Small intestine (tissue), 16 donors: ENCODE results near the gene OOSP1. TPM values are rescaled to one million over a fixed set of nuclear protein-coding genes. Genes with fewer than 3 reads are reported as not detected.

Experiments used
- DNase-seq, 2 donors: peaks; one replicate each; pipeline versions ENCODE4 v3.0.0 to v3.0.0-alpha.2; 2013
- FAIRE-seq: peaks from 2 replicates; lab custom pipeline; 2012; peaks lifted over from hg19 to GRCh38; lab: Jason Lieb, UNC
- H3K27ac ChIP-seq, 3 donors: one replicate each; pipeline ENCODE4 v1.5.1; 2013; ENCODE audit warnings: low read length in 2 of 3, mild to moderate bottlenecking in 2 of 3, control low read depth in 1 of 3, inconsistent platforms in 1 of 3, low read depth in 1 of 3, moderate library complexity in 1 of 3
- H3K27me3 ChIP-seq, 3 donors: one replicate each; pipeline ENCODE4 v1.6.1; 2013; ENCODE audit warnings: low read length in 3 of 3, inconsistent platforms in 1 of 3; ENCODE audit not compliant: control insufficient read depth in 3 of 3, insufficient read depth in 3 of 3
- H3K36me3 ChIP-seq, 3 donors: one replicate each; pipeline ENCODE4 v1.6.1; 2013; ENCODE audit warnings: low read length in 3 of 3, inconsistent platforms in 1 of 3, low read depth in 1 of 3, mild to moderate bottlenecking in 1 of 3, moderate library complexity in 1 of 3; ENCODE audit not compliant: control insufficient read depth in 3 of 3, insufficient read depth in 2 of 3
- H3K4me1 ChIP-seq, 3 donors: one replicate each; pipeline ENCODE4 v1.6.1; 2013; ENCODE audit warnings: low read length in 2 of 3, inconsistent platforms in 1 of 3, low read depth in 1 of 3, mild to moderate bottlenecking in 1 of 3, moderate library complexity in 1 of 3; ENCODE audit not compliant: control insufficient read depth in 3 of 3, insufficient read depth in 2 of 3
- H3K4me3 ChIP-seq, 3 donors: one replicate each; pipeline ENCODE4 v1.5.1; 2013; ENCODE audit warnings: low read length in 3 of 3, control low read depth in 1 of 3, inconsistent platforms in 1 of 3, low read depth in 1 of 3, mild to moderate bottlenecking in 1 of 3, moderate library complexity in 1 of 3
- H3K9me3 ChIP-seq, 2 donors: one replicate each; pipeline ENCODE4 v1.6.1; 2013; ENCODE audit warnings: low read depth in 1 of 2, low read length in 1 of 2; ENCODE audit not compliant: control insufficient read depth in 2 of 2, insufficient read depth in 1 of 2
- WGBS, 3 donors: extraction: QIAGEN DNeasy Blood & Tissue Kit; methylation state at CpG; one replicate each; pipeline ENCODE4 v1.1.7; 2013; 5-methylcytosine and 5-hydroxymethylcytosine counted together
- long read RNA-seq, 10 donors: transcript quantifications; one replicate each; lab custom pipeline, GENCODE V29; 2026
- polyA plus RNA-seq, 4 donors: library from polyadenylated mRNA; stranded (reverse) in 3 of 4; unstranded in 1 of 4; fragments of 200-250 nt in 3 of 4; fragments of 120-200 nt in 1 of 4; gene quantifications; one replicate each; pipeline versions ENCODE4 v1.2.1 to v1.2.3, GENCODE V29; 2013
- donor health status: healthy with polysubstance abuse.
- donor health status: control.
- donor health status: control.
- donor health status: Bipolar disorder and iron deficiency.
- donor health status: healthy.

The OOSP1 gene
- polyA plus RNA-seq = not detected
- long read RNA-seq, donor 1 = 0 reads
- long read RNA-seq, donor 2 = 0 reads
- long read RNA-seq, donor 3 = 0 reads
- long read RNA-seq, donor 4 = 0 reads
- long read RNA-seq, donor 5 = 0 reads
- long read RNA-seq, donor 6 = 0 reads
- long read RNA-seq, donor 7 = 0 reads
- long read RNA-seq, donor 8 = 0 reads
- long read RNA-seq, donor 9 = 0 reads
- long read RNA-seq, donor 10 = 0 reads

- DNase-seq (no peak), FAIRE-seq (no peak)
- no peaks in the 10 kb centered on the region for H3K9me3 ChIP-seq
- 19 to 39% (median 20%) methylated on average over 2 of the region's 2 CpGs for WGBS, 3 donors
- H3K27me3 ChIP-seq = no peaks in the 10 kb centered on the region
- H3K36me3 ChIP-seq = no peaks in the 10 kb centered on the region
- no peak within 1 kb of the TSS for H3K27ac ChIP-seq
- no peaks in the 10 kb centered on the region for H3K4me1 ChIP-seq
- H3K4me3 ChIP-seq = no peak within 1 kb of the TSS
These were observed at the start of gene OOSP1 for GRCh38 chr11:59938132-59938531. OOSP1 (plus strand) TSS chr11:59938432; CDS start chr11:59938455, 23 bp downstream.

- Histone ChIP-seq H3K36me3 (no peaks in the 10 kb centered on the region), H3K27ac (no peak overlapping the region), H3K27me3 (no peaks in the 10 kb centered on the region), H3K4me1 (no peaks in the 10 kb centered on the region), H3K4me3 (no peak overlapping the region), H3K9me3 (no peaks in the 10 kb centered on the region)
- 70 to 93% (median 78%) methylated on average over 4 of the region's 4 CpGs for WGBS, 3 donors
- no peak for FAIRE-seq
- no peak for DNase-seq
These were observed 46.5 kb upstream of the OOSP1 start for GRCh38 chr11:59891781-59892181.

GRCh38 chr11:59894616-59895015 lies 43.6 kb upstream of the OOSP1 start:
- WGBS, 3 donors = 84 to 91% (median 89%) methylated on average over 1 of the region's 1 CpG
- Histone ChIP-seq H3K4me3 (no peak overlapping the region), H3K36me3 (no peaks in the 10 kb centered on the region), H3K27ac (no peak overlapping the region), H3K27me3 (no peaks in the 10 kb centered on the region), H3K4me1 (no peaks in the 10 kb centered on the region), H3K9me3 (peaks cover 0 to 4% of the 10 kb centered on the region in 2 donors)
- FAIRE-seq (no peak), DNase-seq (no peak)

- no peak overlapping the region for H3K4me3 ChIP-seq
- H3K9me3 ChIP-seq = peaks cover 0 to 4% of the 10 kb centered on the region in 2 donors
- H3K27ac ChIP-seq = no peak overlapping the region
- H3K4me1 ChIP-seq = no peaks in the 10 kb centered on the region
- FAIRE-seq (no peak), DNase-seq (no peak)
- H3K36me3 ChIP-seq = no peaks in the 10 kb centered on the region
- 97 to 98% (median 98%) methylated on average over 27 to 31 of the region's 31 CpGs for WGBS, 3 donors
- H3K27me3 ChIP-seq = no peaks in the 10 kb centered on the region
These were observed 40.2 kb upstream of the OOSP1 start for GRCh38 chr11:59898046-59898445.

GRCh38 chr11:59898650-59899049 lies 39.6 kb upstream of the OOSP1 start:
- Histone ChIP-seq H3K27me3 (no peaks in the 10 kb centered on the region), H3K4me3 (no peak overlapping the region), H3K4me1 (no peaks in the 10 kb centered on the region), H3K36me3 (no peaks in the 10 kb centered on the region), H3K9me3 (peaks cover 0 to 4% of the 10 kb centered on the region in 2 donors), H3K27ac (no peak overlapping the region)
- 79 to 87% (median 80%) methylated on average over 7 of the region's 7 CpGs for WGBS, 3 donors
- FAIRE-seq = no peak
- DNase-seq = no peak

- peaks cover 0 to 4% of the 10 kb centered on the region in 2 donors for H3K9me3 ChIP-seq
- H3K27ac ChIP-seq = no peak overlapping the region
- H3K36me3 ChIP-seq = no peaks in the 10 kb centered on the region
- FAIRE-seq (no peak), DNase-seq (no peak)
- no peak overlapping the region for H3K4me3 ChIP-seq
- no peaks in the 10 kb centered on the region for H3K4me1 ChIP-seq
- no peaks in the 10 kb centered on the region for H3K27me3 ChIP-seq
- 81 to 92% (median 90%) methylated on average over 11 of the region's 11 CpGs for WGBS, 3 donors
These were observed 38.7 kb upstream of the OOSP1 start for GRCh38 chr11:59899532-59899931.

GRCh38 chr11:59900366-59901126 lies 37.7 kb upstream of the OOSP1 start:
- no peak for DNase-seq
- Histone ChIP-seq H3K9me3 (peaks cover 0 to 4% of the 10 kb centered on the region in 2 donors), H3K36me3 (no peaks in the 10 kb centered on the region), H3K4me1 (no peaks in the 10 kb centered on the region), H3K27ac (no peak overlapping the region), H3K4me3 (no peak overlapping the region), H3K27me3 (no peaks in the 10 kb centered on the region)
- no peak for FAIRE-seq
- WGBS, 3 donors = 66 to 75% (median 75%) methylated on average over 6 of the region's 6 CpGs

- no peaks in the 10 kb centered on the region for H3K27me3 ChIP-seq
- no peak overlapping the region for H3K4me3 ChIP-seq
- H3K9me3 ChIP-seq = peaks cover 0 to 4% of the 10 kb centered on the region in 2 donors
- no peak overlapping the region for H3K27ac ChIP-seq
- FAIRE-seq (no peak), DNase-seq (peak; percentile 13)
- no peaks in the 10 kb centered on the region for H3K4me1 ChIP-seq
- WGBS, 3 donors = 15 to 32% (median 25%) methylated on average over 1 of the region's 1 CpG
- no peaks in the 10 kb centered on the region for H3K36me3 ChIP-seq
These were observed 36.9 kb upstream of the OOSP1 start for GRCh38 chr11:59901306-59901705.
